H9 (cell line): Measurements from ENCODE around the gene C1QL4. TPM values are rescaled to one million over a fixed set of nuclear protein-coding genes. Genes with fewer than 3 reads are reported as not detected.
"Not testable (repeated sequence)": the region's sequence is repeated elsewhere in the genome, so short reads cannot be mapped to it uniquely, and the experiment has no call there.

ENCODE experiments used
- DNase-seq: peaks from one replicate; pipeline ENCODE4 v3.0.0-alpha.2; 2017
- H2AFZ ChIP-seq: one replicate; pipeline ENCODE4 v1.6.1; 2013; ENCODE audit warnings: mild to moderate bottlenecking, low read length, control low read depth, moderate library complexity
- H2AK5ac ChIP-seq: 2 replicates; pipeline ENCODE4 v1.6.1; 2013; ENCODE audit warnings: low read length, control low read depth, mixed read lengths; ENCODE audit not compliant: insufficient read length
- H2BK120ac ChIP-seq: one replicate; pipeline ENCODE4 v1.6.1; 2013; ENCODE audit warnings: low read depth, mild to moderate bottlenecking, low read length, control low read depth, inconsistent platforms; ENCODE audit not compliant: poor library complexity, severe bottlenecking
- H2BK12ac ChIP-seq: 2 replicates; pipeline ENCODE4 v1.6.1; 2013; ENCODE audit warnings: low read length, control low read depth, mixed read lengths, low read depth; ENCODE audit not compliant: insufficient read length
- H2BK15ac ChIP-seq: 2 replicates; pipeline ENCODE4 v1.6.1; 2013; ENCODE audit warnings: low read depth, low read length, control low read depth
- H2BK20ac ChIP-seq: one replicate; pipeline ENCODE4 v1.6.1; 2013; ENCODE audit warnings: low read depth, mild to moderate bottlenecking, low read length, control low read depth, inconsistent platforms; ENCODE audit not compliant: poor library complexity, severe bottlenecking
- H2BK5ac ChIP-seq: 2 replicates; pipeline ENCODE4 v1.6.1; 2013; ENCODE audit warnings: low read length, control low read depth, mixed read lengths; ENCODE audit not compliant: insufficient read length
- H3K14ac ChIP-seq: 2 replicates; pipeline ENCODE4 v1.6.1; 2013; ENCODE audit warnings: low read length, control low read depth; ENCODE audit not compliant: insufficient read depth
- H3K18ac ChIP-seq: 2 replicates; pipeline ENCODE4 v1.6.1; 2013; ENCODE audit warnings: low read depth, mild to moderate bottlenecking, mixed read lengths, low read length, control low read depth; ENCODE audit not compliant: insufficient read length
- H3K23ac ChIP-seq: 2 replicates; pipeline ENCODE4 v1.6.1; 2013; ENCODE audit warnings: low read length, control low read depth, mixed read lengths, low read depth; ENCODE audit not compliant: insufficient read length
- H3K23me2 ChIP-seq: 2 replicates; pipeline ENCODE4 v1.6.1; 2013; ENCODE audit warnings: low read depth, mild to moderate bottlenecking, mixed read lengths, low read length, control low read depth; ENCODE audit not compliant: insufficient read length, poor library complexity, severe bottlenecking
- H3K27ac ChIP-seq: 2 replicates; pipeline ENCODE4 v1.5.1; 2013; ENCODE audit warnings: low read length, control low read depth, mixed read lengths, low read depth; ENCODE audit not compliant: insufficient read length
- H3K27me3 ChIP-seq: 2 replicates; pipeline ENCODE4 v1.6.1; 2013; ENCODE audit warnings: low read length, control low read depth, inconsistent platforms; ENCODE audit not compliant: insufficient read depth
- H3K4ac ChIP-seq: 2 replicates; pipeline ENCODE4 v1.6.1; 2013; ENCODE audit warnings: low read depth, mild to moderate bottlenecking, control low read depth, inconsistent platforms, low read length, moderate library complexity
- H3K4me1 ChIP-seq: 2 replicates; pipeline ENCODE4 v1.6.1; 2013; ENCODE audit warnings: low read length, control low read depth, inconsistent platforms; ENCODE audit not compliant: insufficient read depth
- H3K4me2 ChIP-seq: 2 replicates; pipeline ENCODE4 v1.6.1; 2013; ENCODE audit warnings: low read length, control low read depth, mixed read lengths; ENCODE audit not compliant: insufficient read length, insufficient read depth
- H3K56ac ChIP-seq: 2 replicates; pipeline ENCODE4 v1.6.1; 2013; ENCODE audit warnings: low read depth, mild to moderate bottlenecking, mixed read lengths, low read length, control low read depth; ENCODE audit not compliant: insufficient read length
- H3K79me1 ChIP-seq: 2 replicates; pipeline ENCODE4 v1.6.1; 2013; ENCODE audit warnings: low read depth, mild to moderate bottlenecking, moderate library complexity, low read length, control low read depth, inconsistent platforms; ENCODE audit not compliant: insufficient read depth, poor library complexity, severe bottlenecking
- H3K79me2 ChIP-seq: 2 replicates; pipeline ENCODE4 v1.6.1; 2013; ENCODE audit warnings: low read length, control low read depth, inconsistent platforms; ENCODE audit not compliant: insufficient read depth
- H3K9ac ChIP-seq: 2 replicates; pipeline ENCODE4 v1.6.1; 2013; ENCODE audit warnings: low read length, control low read depth, mixed read lengths; ENCODE audit not compliant: insufficient read length; ENCODE audit errors: extremely low read depth
- H3K9me3 ChIP-seq: one replicate; pipeline ENCODE4 v1.6.1; 2013; ENCODE audit warnings: low read depth, low read length, inconsistent platforms; ENCODE audit not compliant: control insufficient read depth
- H3T11ph ChIP-seq: one replicate; pipeline ENCODE4 v1.6.1; 2013; ENCODE audit warnings: mild to moderate bottlenecking, low read length, control low read depth, inconsistent platforms
- H4K20me1 ChIP-seq: one replicate; pipeline ENCODE4 v1.6.1; 2013; ENCODE audit not compliant: control insufficient read depth, insufficient read length, insufficient read depth
- H4K5ac ChIP-seq: 2 replicates; pipeline ENCODE4 v1.6.1; 2013; ENCODE audit warnings: low read depth, mild to moderate bottlenecking, mixed read lengths, low read length, control low read depth; ENCODE audit not compliant: insufficient read length
- H4K8ac ChIP-seq: replicated peaks from 2 replicates; pipeline ENCODE4 v1.6.1; 2013; ENCODE audit warnings: low read length, control low read depth, mixed read lengths, low read depth; ENCODE audit not compliant: insufficient read length
- H4K91ac ChIP-seq: 2 replicates; pipeline ENCODE4 v1.6.1; 2013; ENCODE audit warnings: low read depth, mild to moderate bottlenecking, moderate library complexity, mixed read lengths, low read length, control low read depth; ENCODE audit not compliant: insufficient read length
- H3K27ac Mint-ChIP-seq, 3 experiments: 2 replicates in 2 of 3; 3 replicates in 1 of 3; pipeline ENCODE4 v1.8.0; 2020 to 2021; ENCODE audit warnings: mixed read lengths in 3 of 3, mild to moderate bottlenecking in 1 of 3, moderate library complexity in 1 of 3
- H3K27me3 Mint-ChIP-seq: 2 replicates; pipeline ENCODE4 v1.8.0; 2021; ENCODE audit warnings: low read depth, mild to moderate bottlenecking, moderate library complexity, mixed read lengths
- H3K36me3 Mint-ChIP-seq, 3 experiments: 2 replicates in 2 of 3; 3 replicates in 1 of 3; pipeline ENCODE4 v1.8.0; 2020 to 2021; ENCODE audit warnings: low read depth in 3 of 3, mixed read lengths in 3 of 3; ENCODE audit not compliant: insufficient read depth in 1 of 3
- H3K4me1 Mint-ChIP-seq, 2 experiments: 2 replicates each; pipeline ENCODE4 v1.8.0; 2020; ENCODE audit warnings: mixed read lengths in 2 of 2
- H3K4me3 Mint-ChIP-seq, 2 experiments: 2 replicates in 1 of 2; 3 replicates in 1 of 2; pipeline ENCODE4 v1.8.0; 2020 to 2021; ENCODE audit warnings: mild to moderate bottlenecking in 2 of 2, mixed read lengths in 2 of 2, moderate library complexity in 1 of 2
- H3K9me3 Mint-ChIP-seq, 2 experiments: 2 replicates in 1 of 2; 3 replicates in 1 of 2; pipeline ENCODE4 v1.8.0; 2020; ENCODE audit warnings: mild to moderate bottlenecking in 2 of 2, mixed read lengths in 2 of 2, moderate library complexity in 1 of 2
- WGBS: extraction: QIAGEN DNeasy Blood & Tissue Kit; methylation state at CpG from one replicate; pipeline ENCODE4 v1.1.7; 2013; ENCODE audit warnings: missing lambda C conversion rate, low lambda C conversion rate, mixed read lengths; ENCODE audit not compliant: insufficient read length; ENCODE audit errors: extremely low coverage; 5-methylcytosine and 5-hydroxymethylcytosine counted together
- long read RNA-seq: library from polyadenylated mRNA; unstranded; transcript quantifications from one replicate; pipeline ENCODE4 v2.0.0, GENCODE V29; 2020
- total RNA-seq: library from RNA; stranded (reverse); gene quantifications from 2 replicates; pipeline ENCODE4 v1.2.1, GENCODE V29; 2021
- TF ChIP-seq, protein P1 (sequence below): fragments of 200-600 bp; sonication (generic); conservative IDR thresholded peaks from 3 replicates; pipeline ENCODE4 v1.8.0; 2021; ENCODE audit warnings: antibody characterized with exemption, mild to moderate bottlenecking

The C1QL4 gene
- total RNA-seq, result 1.2 and 1.9 TPM in 2 replicates
- long read RNA-seq, result 0 reads

DNA sequence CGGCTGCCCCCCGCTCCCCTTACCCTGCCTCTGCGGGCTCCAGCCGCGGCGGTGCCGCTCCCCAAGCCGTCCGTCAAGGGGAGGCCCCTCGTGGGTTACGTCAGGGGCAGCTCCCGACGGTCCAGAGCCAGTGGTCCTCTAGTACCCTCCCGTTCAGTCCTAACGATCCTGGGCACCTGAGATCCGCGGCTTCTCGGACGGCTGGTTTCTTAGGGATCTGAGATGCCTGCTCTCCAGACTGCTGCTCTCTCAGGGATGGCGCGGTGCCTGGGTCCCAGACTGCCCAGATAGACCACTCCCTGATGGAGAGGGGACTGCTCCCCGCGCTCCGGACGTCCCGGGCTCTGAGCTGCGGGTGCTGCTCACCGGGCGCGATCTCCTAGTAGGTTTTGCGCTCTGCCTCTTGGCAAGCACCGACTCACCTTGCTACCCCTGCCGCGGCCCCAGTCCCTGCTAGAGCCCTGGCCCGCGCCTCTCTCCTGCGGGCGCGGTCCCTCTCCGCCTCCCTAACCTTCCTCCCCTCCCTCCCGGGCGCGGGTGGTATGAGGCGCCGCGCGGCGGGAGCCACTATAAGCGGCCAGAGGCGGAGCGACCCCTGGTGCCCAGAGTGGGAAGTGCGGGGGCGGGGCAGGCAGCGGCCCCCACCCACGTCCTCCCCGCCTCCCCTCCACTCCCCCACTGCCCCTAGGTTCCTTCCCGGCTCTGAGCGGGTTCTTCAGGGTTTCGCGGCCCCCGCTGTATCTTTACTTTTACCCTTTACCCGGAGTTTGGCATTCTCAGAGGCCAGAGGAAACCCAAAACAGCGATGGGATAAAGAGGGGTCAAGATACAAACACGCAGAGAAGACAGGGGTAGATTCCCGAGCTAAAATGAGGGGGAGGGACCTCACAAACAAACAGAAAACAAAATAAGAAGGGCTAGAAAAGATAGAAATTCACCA, at the start of gene C1QL4:
Gene C1QL4, minus strand, starts transcription at position 544 of the 940 bp plus-strand sequence. CDS start 711 bp downstream, outside the sequence.
- H3K56ac ChIP-seq, result no peak within 1 kb of the TSS
- H3K27ac ChIP-seq, result no peak within 1 kb of the TSS
- no peaks in the 10 kb centered on the region for H3K79me2 ChIP-seq
- no peak within 1 kb of the TSS for H4K5ac ChIP-seq
- no peak within 1 kb of the TSS for H2AK5ac ChIP-seq
- H3K4me1 ChIP-seq, result peaks cover 4% of the 10 kb centered on the region; the same call in 1 of the 2 replicates
- no peaks in the 10 kb centered on the region for H3K9me3 ChIP-seq
- H2BK12ac ChIP-seq, result no peak within 1 kb of the TSS
- TF ChIP-seq, protein P1, sequence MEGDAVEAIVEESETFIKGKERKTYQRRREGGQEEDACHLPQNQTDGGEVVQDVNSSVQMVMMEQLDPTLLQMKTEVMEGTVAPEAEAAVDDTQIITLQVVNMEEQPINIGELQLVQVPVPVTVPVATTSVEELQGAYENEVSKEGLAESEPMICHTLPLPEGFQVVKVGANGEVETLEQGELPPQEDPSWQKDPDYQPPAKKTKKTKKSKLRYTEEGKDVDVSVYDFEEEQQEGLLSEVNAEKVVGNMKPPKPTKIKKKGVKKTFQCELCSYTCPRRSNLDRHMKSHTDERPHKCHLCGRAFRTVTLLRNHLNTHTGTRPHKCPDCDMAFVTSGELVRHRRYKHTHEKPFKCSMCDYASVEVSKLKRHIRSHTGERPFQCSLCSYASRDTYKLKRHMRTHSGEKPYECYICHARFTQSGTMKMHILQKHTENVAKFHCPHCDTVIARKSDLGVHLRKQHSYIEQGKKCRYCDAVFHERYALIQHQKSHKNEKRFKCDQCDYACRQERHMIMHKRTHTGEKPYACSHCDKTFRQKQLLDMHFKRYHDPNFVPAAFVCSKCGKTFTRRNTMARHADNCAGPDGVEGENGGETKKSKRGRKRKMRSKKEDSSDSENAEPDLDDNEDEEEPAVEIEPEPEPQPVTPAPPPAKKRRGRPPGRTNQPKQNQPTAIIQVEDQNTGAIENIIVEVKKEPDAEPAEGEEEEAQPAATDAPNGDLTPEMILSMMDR, result peak; percentile 100
- H3K27me3 ChIP-seq, result peaks cover 70% of the 10 kb centered on the region
- no peak within 1 kb of the TSS for H2BK15ac ChIP-seq
- Mint-ChIP-seq H3K27me3 (peaks cover 92% of the 10 kb centered on the region), H3K27ac (no peak within 1 kb of the TSS), H3K36me3 (no peaks in the 10 kb centered on the region; a peak in 2 of 7 replicates), H3K9me3 (peaks cover 0 to 3% of the 10 kb centered on the region in 2 experiments; a peak in 2 of 5 replicates), H3K4me3 (peak within 1 kb of the TSS; percentile 57 to 80), H3K4me1 (peaks cover 39 to 48% of the 10 kb centered on the region in 2 experiments)
- H3K14ac ChIP-seq, result no peak within 1 kb of the TSS
- no peak within 1 kb of the TSS for H3K4ac ChIP-seq
- WGBS, result no CpG with 5 or more reads among the region's 65 CpGs
- H3K23me2 ChIP-seq, result peaks cover 15% of the 10 kb centered on the region
- no peak within 1 kb of the TSS for H2BK20ac ChIP-seq
- H3K4me2 ChIP-seq, result peak within 1 kb of the TSS; percentile 46
- no peak within 1 kb of the TSS for H4K8ac ChIP-seq
- no peak within 1 kb of the TSS for H3T11ph ChIP-seq
- peak; percentile 89 for DNase-seq
- H2BK5ac ChIP-seq, result no peak within 1 kb of the TSS
- no peak within 1 kb of the TSS for H2BK120ac ChIP-seq
- no peak within 1 kb of the TSS for H4K91ac ChIP-seq
- no peak within 1 kb of the TSS for H2AFZ ChIP-seq
- no peak within 1 kb of the TSS for H3K18ac ChIP-seq
- H3K23ac ChIP-seq, result no peak within 1 kb of the TSS
- no peaks in the 10 kb centered on the region for H4K20me1 ChIP-seq
- H3K9ac ChIP-seq, result no peak within 1 kb of the TSS
- no peaks in the 10 kb centered on the region for H3K79me1 ChIP-seq

DNA sequence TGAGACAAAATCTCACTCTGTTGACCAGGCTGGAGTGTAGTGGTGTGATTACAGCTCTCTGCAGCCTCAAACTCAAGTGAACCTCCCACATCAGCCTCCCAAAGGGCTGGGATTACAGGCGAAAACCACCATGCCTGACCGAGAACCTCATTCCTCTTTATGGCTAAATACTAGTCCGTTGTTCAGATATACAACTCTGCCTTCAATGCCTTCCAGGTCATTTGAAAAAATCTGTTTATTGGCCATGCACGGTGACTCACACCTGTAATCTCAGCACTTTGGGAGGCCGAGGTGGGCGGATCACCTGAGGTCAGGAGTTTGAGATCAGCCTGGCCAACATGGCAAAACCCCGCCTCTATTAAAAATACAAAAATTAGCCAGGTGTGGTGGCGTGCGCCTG, 43.2 kb upstream of the C1QL4 start:
- not testable (repeated sequence) for H2BK20ac ChIP-seq, H2BK120ac ChIP-seq, H4K5ac ChIP-seq, H4K20me1 ChIP-seq, H2BK12ac ChIP-seq, H3K4me2 ChIP-seq, H3K4ac ChIP-seq, H3K23ac ChIP-seq, H4K8ac ChIP-seq, H3K18ac ChIP-seq, H3K9me3 ChIP-seq, H3K79me1 ChIP-seq, H3K27me3 ChIP-seq, H2AFZ ChIP-seq, H3K27me3 Mint-ChIP-seq, H3K79me2 ChIP-seq, H2BK15ac ChIP-seq, H3K4me3 Mint-ChIP-seq, H2AK5ac ChIP-seq, H3T11ph ChIP-seq, H3K14ac ChIP-seq, H4K91ac ChIP-seq, H3K27ac Mint-ChIP-seq, H3K56ac ChIP-seq, H3K4me1 ChIP-seq, H3K9me3 Mint-ChIP-seq, H3K9ac ChIP-seq, H3K27ac ChIP-seq, H2BK5ac ChIP-seq, H3K23me2 ChIP-seq, DNase-seq, H3K4me1 Mint-ChIP-seq
- no CpG with 5 or more reads among the region's 9 CpGs for WGBS
- peaks cover 0 to 11% (median 5%) of the 10 kb centered on the region in 3 experiments; a peak in 3 of 7 replicates for H3K36me3 Mint-ChIP-seq
